Endothelial cell (in vitro differentiated cells): ENCODE results near the gene FILIP1. TPM values are rescaled to one million over a fixed set of nuclear protein-coding genes. Genes with fewer than 3 reads are reported as not detected.

Experiments
- DNase-seq: peaks from one replicate; pipeline ENCODE4 v3.0.0; 2021; ENCODE audit warnings: low spot score
- H3K27ac Mint-ChIP-seq: one replicate; pipeline ENCODE4 v1.8.0; 2021; ENCODE audit warnings: mixed read lengths, inconsistent platforms; ENCODE audit not compliant: unreplicated experiment
- H3K27me3 Mint-ChIP-seq: one replicate; pipeline ENCODE4 v1.8.0; 2021; ENCODE audit warnings: mild to moderate bottlenecking, moderate library complexity, mixed read lengths, inconsistent platforms; ENCODE audit not compliant: unreplicated experiment
- H3K36me3 Mint-ChIP-seq: one replicate; pipeline ENCODE4 v1.8.0; 2021; ENCODE audit warnings: mild to moderate bottlenecking, low read depth, mixed read lengths, inconsistent platforms; ENCODE audit not compliant: unreplicated experiment
- H3K4me1 Mint-ChIP-seq: one replicate; pipeline ENCODE4 v1.8.0; 2021; ENCODE audit warnings: mild to moderate bottlenecking, mixed read lengths, inconsistent platforms; ENCODE audit not compliant: unreplicated experiment
- H3K4me3 Mint-ChIP-seq: one replicate; pipeline ENCODE4 v1.8.0; 2021; ENCODE audit warnings: mild to moderate bottlenecking, mixed read lengths, inconsistent platforms; ENCODE audit not compliant: unreplicated experiment
- H3K9me3 Mint-ChIP-seq: one replicate; pipeline ENCODE4 v1.8.0; 2021; ENCODE audit warnings: mixed read lengths, inconsistent platforms; ENCODE audit not compliant: unreplicated experiment
- total RNA-seq: library from RNA; stranded (reverse); fragmentation: NEBNext Ultra II Directional; extraction: Animal tissue kit (Norgen Biotek cat#: 25700); gene quantifications from one replicate; pipeline ENCODE4 v1.2.1, GENCODE V29; 2021; ENCODE audit not compliant: unreplicated experiment
- TF ChIP-seq, protein P1 (sequence below): fragments of 200-600 bp; sonication (generic); IDR thresholded peaks from one replicate; pipeline ENCODE4 v1.5.0; 2021; ENCODE audit warnings: antibody characterized with exemption; ENCODE audit not compliant: unreplicated experiment

The FILIP1 gene
- total RNA-seq, 1 donor from 2014 or later = 32.0 TPM

DNA sequence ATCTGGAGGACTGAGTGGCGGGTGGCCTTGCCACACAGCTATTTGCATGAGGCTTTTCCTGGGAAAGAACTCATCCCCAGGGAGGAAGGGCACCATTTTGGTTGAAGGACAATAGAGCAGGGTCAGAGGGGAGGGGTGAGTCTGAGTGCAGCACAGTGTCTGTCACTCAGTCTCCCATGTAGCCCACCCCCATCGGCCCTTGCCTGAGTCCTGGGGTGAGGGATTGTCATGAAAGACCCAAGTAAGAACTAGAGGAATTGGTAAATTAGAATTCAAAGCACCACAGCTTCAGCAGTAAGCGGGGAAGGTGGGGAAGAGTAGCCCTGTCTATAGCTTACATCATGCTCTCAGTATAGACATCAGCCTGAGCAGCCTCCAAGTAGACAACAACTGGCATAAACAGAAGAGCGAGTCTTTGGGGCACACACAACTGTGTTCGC lies 118.6 kb downstream of the FILIP1 start:
- peaks cover 16% of the 10 kb centered on the region for H3K4me1 Mint-ChIP-seq
- peak overlapping the region; percentile 70 for H3K27ac Mint-ChIP-seq
- H3K9me3 Mint-ChIP-seq = no peaks in the 10 kb centered on the region
- no peak for DNase-seq
- peak overlapping the region; percentile 40 for H3K4me3 Mint-ChIP-seq
- TF ChIP-seq, protein P1, sequence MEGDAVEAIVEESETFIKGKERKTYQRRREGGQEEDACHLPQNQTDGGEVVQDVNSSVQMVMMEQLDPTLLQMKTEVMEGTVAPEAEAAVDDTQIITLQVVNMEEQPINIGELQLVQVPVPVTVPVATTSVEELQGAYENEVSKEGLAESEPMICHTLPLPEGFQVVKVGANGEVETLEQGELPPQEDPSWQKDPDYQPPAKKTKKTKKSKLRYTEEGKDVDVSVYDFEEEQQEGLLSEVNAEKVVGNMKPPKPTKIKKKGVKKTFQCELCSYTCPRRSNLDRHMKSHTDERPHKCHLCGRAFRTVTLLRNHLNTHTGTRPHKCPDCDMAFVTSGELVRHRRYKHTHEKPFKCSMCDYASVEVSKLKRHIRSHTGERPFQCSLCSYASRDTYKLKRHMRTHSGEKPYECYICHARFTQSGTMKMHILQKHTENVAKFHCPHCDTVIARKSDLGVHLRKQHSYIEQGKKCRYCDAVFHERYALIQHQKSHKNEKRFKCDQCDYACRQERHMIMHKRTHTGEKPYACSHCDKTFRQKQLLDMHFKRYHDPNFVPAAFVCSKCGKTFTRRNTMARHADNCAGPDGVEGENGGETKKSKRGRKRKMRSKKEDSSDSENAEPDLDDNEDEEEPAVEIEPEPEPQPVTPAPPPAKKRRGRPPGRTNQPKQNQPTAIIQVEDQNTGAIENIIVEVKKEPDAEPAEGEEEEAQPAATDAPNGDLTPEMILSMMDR = no peak
- H3K36me3 Mint-ChIP-seq = no peaks in the 10 kb centered on the region
- H3K27me3 Mint-ChIP-seq = peaks cover 1% of the 10 kb centered on the region

DNA sequence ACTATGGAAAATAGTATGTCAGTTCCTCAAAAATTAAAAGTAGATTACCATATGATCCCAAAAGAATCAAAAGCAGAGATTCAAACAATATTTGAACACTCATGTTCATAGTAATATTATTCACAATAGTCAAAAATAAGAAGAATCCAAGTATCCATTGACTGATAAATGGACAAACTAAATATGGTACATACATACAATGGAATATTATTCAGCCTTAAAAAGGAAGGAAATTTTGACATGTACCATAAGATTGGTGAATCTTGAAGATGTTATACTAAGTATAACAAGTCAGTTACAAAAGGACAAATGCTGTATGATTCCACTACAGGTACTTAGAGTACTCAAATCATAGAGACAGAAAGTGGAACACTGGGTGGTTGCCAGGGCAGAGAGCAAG lies 120.7 kb downstream of the FILIP1 start:
- DNase-seq = no peak
- Mint-ChIP-seq H3K9me3 (no peaks in the 10 kb centered on the region), H3K27ac (no peak overlapping the region), H3K4me3 (no peak overlapping the region), H3K27me3 (peaks cover 1% of the 10 kb centered on the region), H3K36me3 (no peaks in the 10 kb centered on the region), H3K4me1 (peaks cover 20% of the 10 kb centered on the region)
- TF ChIP-seq, protein P1 = no peak

DNA sequence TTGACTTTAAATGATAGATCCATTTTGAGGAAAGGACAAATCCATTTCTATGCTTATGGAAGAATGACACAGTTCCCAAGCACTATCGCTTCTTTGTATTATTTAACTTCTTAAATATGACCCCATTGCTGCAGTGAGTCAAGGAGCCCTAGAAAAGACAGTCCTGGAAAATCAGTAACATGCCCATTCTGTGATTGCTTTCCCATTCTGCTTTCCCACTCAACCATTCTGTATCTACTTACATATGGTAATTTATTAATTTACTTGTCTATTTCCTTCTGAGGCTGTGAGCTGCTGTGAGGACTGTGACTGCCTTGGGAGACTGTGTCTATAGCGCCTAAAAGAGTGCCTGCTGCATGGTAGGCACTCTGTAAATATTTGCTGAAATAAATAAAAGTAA lies 123.6 kb downstream of the FILIP1 start:
- Mint-ChIP-seq H3K4me3 (no peak overlapping the region), H3K36me3 (no peaks in the 10 kb centered on the region), H3K9me3 (no peaks in the 10 kb centered on the region), H3K27me3 (no peaks in the 10 kb centered on the region), H3K4me1 (peaks cover 9% of the 10 kb centered on the region), H3K27ac (no peak overlapping the region)
- TF ChIP-seq, protein P1 = no peak
- DNase-seq = no peak

DNA sequence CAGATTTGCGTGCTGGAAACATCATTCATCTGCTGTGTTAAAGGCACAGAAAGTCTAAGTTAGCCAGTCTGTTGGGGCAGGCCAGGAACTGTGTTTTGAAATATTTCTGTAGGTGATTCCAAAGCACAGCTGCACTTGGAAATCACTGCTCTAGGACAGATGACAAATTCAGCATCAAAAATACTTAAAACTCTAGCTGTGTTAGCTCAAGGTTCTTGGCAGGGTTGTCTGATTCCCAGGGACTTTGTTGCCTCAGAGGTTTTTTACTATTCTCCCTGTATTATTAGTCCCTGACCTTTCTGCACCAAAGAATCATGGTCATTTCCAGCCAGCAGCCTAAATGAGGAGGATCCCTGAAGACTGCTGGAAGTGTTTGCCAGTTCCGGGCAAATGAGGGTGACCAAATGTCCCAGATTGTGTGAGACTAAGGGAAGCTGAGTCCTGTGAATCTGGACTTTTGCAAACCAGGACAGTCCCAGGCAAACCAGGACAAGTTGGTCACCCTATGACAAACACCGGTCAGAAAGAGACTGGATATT lies 124.7 kb downstream of the FILIP1 start:
- no peaks in the 10 kb centered on the region for H3K36me3 Mint-ChIP-seq

DNA sequence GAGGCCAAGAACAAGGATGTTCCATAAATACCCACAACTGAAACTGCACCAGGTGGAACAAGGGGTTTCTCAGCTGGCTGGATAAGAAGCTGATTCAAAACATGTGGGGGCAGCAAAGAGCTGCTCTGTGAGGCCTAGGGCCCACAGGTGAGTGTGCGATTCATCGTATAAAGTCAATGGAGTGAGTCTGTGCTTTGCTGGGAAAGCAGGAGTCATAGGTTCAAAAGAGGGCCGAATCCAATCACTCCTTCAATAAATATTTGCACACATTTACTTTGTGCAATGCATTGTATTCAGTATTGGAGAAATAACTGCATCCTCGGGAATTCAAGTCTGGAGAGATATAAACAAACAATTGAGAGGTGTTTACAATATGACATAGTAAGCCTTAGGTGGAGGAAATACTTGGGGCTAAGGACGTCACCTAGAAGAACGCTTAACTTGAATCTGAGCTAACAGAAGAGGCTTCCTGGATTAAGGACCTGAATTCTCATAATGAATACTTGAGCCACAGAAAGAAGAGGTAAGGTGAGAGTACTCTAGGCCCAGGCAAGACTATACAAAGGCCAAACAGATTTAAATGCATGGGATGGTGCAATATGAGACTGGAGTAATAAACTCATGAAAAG lies 125.3 kb downstream of the FILIP1 start:
- TF ChIP-seq, protein P1 = no peak
- Mint-ChIP-seq H3K27me3 (no peaks in the 10 kb centered on the region), H3K27ac (no peak overlapping the region), H3K4me1 (peaks cover 4% of the 10 kb centered on the region), H3K36me3 (no peaks in the 10 kb centered on the region), H3K4me3 (no peak overlapping the region), H3K9me3 (no peaks in the 10 kb centered on the region)
- peak; percentile 58 for DNase-seq

More for the DNA sequence above, 124.7 kb downstream of the FILIP1 start:
- H3K27ac Mint-ChIP-seq = no peak overlapping the region
- no peaks in the 10 kb centered on the region for H3K27me3 Mint-ChIP-seq
- TF ChIP-seq, protein P1 = no peak
- DNase-seq = no peak
- no peak overlapping the region for H3K4me3 Mint-ChIP-seq
- peaks cover 4% of the 10 kb centered on the region for H3K4me1 Mint-ChIP-seq
- H3K9me3 Mint-ChIP-seq = no peaks in the 10 kb centered on the region
